MM.1S (cell line): ENCODE data around the gene SPATA25.
"Not testable (repeated sequence)": the region's sequence is repeated elsewhere in the genome, so short reads cannot be mapped to it uniquely, and the experiment has no call there.

Experiments used
- DNase-seq: peaks from one replicate; pipeline ENCODE4 v3.0.0-alpha.2; 2015
- H2AFZ ChIP-seq: fragments of 300-600 bp; sonication (generic); 2 replicates; pipeline ENCODE4 v1.6.0; 2016; ENCODE audit warnings: antibody characterized with exemption, low read length
- H3F3A ChIP-seq: fragments of 300-600 bp; sonication (generic); 2 replicates; pipeline ENCODE4 v1.6.1; 2016; ENCODE audit warnings: mild to moderate bottlenecking, antibody characterized with exemption, low read length, moderate library complexity, mixed read lengths; ENCODE audit not compliant: insufficient read depth
- H3K27ac ChIP-seq: fragments of 300-600 bp; sonication (generic); 2 replicates; pipeline ENCODE4 v1.5.1; 2016; ENCODE audit warnings: mild to moderate bottlenecking, low read length
- H3K27me3 ChIP-seq: fragments of 300-600 bp; sonication (generic); replicated peaks from 2 replicates; pipeline ENCODE4 v1.6.0; 2016; ENCODE audit warnings: low read length; ENCODE audit not compliant: insufficient read depth
- H3K36me3 ChIP-seq: fragments of 300-600 bp; sonication (generic); replicated peaks from 2 replicates; pipeline ENCODE4 v1.6.1; 2016; ENCODE audit warnings: mild to moderate bottlenecking, low read length, mixed read lengths; ENCODE audit not compliant: insufficient read depth
- H3K4me1 ChIP-seq: fragments of 300-600 bp; sonication (generic); 2 replicates; pipeline ENCODE4 v1.6.1; 2016; ENCODE audit warnings: low read length, mixed read lengths
- H3K4me2 ChIP-seq: fragments of 300-600 bp; sonication (generic); 2 replicates; pipeline ENCODE4 v1.6.0; 2016; ENCODE audit warnings: low read depth, low read length
- H3K4me3 ChIP-seq: fragments of 300-600 bp; sonication (generic); 2 replicates; pipeline ENCODE4 v1.5.1; 2016; ENCODE audit warnings: low read length, mixed read lengths
- H3K79me2 ChIP-seq: fragments of 300-600 bp; sonication (generic); 2 replicates; pipeline ENCODE4 v1.6.1; 2016; ENCODE audit warnings: mixed run types, low read length, mixed read lengths
- H3K9ac ChIP-seq: fragments of 300-600 bp; sonication (generic); 2 replicates; pipeline ENCODE4 v1.6.1; 2016; ENCODE audit warnings: low read length, mixed read lengths
- H3K9me2 ChIP-seq: fragments of 300-600 bp; sonication (generic); replicated peaks from 2 replicates; pipeline ENCODE4 v1.6.1; 2016; ENCODE audit warnings: mild to moderate bottlenecking, low read length, mixed read lengths; ENCODE audit not compliant: insufficient read depth
- H3K9me3 ChIP-seq: fragments of 300-600 bp; sonication (generic); replicated peaks from 2 replicates; pipeline ENCODE4 v1.6.1; 2016; ENCODE audit warnings: mild to moderate bottlenecking, low read length, mixed read lengths; ENCODE audit not compliant: insufficient read depth
- H4K20me1 ChIP-seq: fragments of 300-600 bp; sonication (generic); 2 replicates; pipeline ENCODE4 v1.6.1; 2016; ENCODE audit warnings: mild to moderate bottlenecking, low read length, moderate library complexity, mixed read lengths; ENCODE audit not compliant: insufficient read depth
- EZH2 ChIP-seq: fragments of 300-600 bp; sonication (generic); optimal IDR thresholded peaks from 2 replicates; pipeline ENCODE3; 2017; ENCODE audit warnings: low read depth, mild to moderate bottlenecking, antibody characterized with exemption, low read length, mixed read lengths
- EZH2phosphoT487 ChIP-seq: fragments of 300-600 bp; sonication (generic); IDR thresholded peaks from 2 replicates; pipeline ENCODE4 v1.6.1; 2018; ENCODE audit warnings: antibody characterized with exemption, low read length
- TF ChIP-seq, protein P1 (sequence below): fragments of 300-600 bp; sonication (generic); IDR thresholded peaks from 2 replicates; pipeline ENCODE4 v1.5.1; 2016; ENCODE audit warnings: antibody characterized with exemption, low read length, mixed read lengths

Gene SPATA25

GRCh38 chr20:45905505-45906079 is 18.2 kb upstream of the SPATA25 start:
- Histone ChIP-seq H3K4me1 (no peaks in the 10 kb centered on the region), H3K9ac (no peak overlapping the region), H3K27ac (no peak overlapping the region), H2AFZ (no peak overlapping the region), H3K79me2 (no peaks in the 10 kb centered on the region), H3K9me2 (no peaks in the 10 kb centered on the region), H3K4me3 (no peak overlapping the region), H3F3A (no peaks in the 10 kb centered on the region), H4K20me1 (no peaks in the 10 kb centered on the region), H3K36me3 (no peaks in the 10 kb centered on the region), H3K27me3 (no peaks in the 10 kb centered on the region), H3K9me3 (no peaks in the 10 kb centered on the region), H3K4me2 (no peak overlapping the region)
- no peak for DNase-seq
- TF ChIP-seq, protein P1, sequence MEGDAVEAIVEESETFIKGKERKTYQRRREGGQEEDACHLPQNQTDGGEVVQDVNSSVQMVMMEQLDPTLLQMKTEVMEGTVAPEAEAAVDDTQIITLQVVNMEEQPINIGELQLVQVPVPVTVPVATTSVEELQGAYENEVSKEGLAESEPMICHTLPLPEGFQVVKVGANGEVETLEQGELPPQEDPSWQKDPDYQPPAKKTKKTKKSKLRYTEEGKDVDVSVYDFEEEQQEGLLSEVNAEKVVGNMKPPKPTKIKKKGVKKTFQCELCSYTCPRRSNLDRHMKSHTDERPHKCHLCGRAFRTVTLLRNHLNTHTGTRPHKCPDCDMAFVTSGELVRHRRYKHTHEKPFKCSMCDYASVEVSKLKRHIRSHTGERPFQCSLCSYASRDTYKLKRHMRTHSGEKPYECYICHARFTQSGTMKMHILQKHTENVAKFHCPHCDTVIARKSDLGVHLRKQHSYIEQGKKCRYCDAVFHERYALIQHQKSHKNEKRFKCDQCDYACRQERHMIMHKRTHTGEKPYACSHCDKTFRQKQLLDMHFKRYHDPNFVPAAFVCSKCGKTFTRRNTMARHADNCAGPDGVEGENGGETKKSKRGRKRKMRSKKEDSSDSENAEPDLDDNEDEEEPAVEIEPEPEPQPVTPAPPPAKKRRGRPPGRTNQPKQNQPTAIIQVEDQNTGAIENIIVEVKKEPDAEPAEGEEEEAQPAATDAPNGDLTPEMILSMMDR, result no peak
- TF ChIP-seq EZH2, result no peak
- no peak for TF ChIP-seq EZH2phosphoT487

- Histone ChIP-seq H3K9ac (no peak overlapping the region), H2AFZ (no peak overlapping the region), H3F3A (no peaks in the 10 kb centered on the region), H4K20me1 (no peaks in the 10 kb centered on the region), H3K27ac (no peak overlapping the region), H3K4me1 (no peaks in the 10 kb centered on the region), H3K79me2 (no peaks in the 10 kb centered on the region), H3K36me3 (no peaks in the 10 kb centered on the region), H3K9me2 (no peaks in the 10 kb centered on the region), H3K4me2 (no peak overlapping the region), H3K4me3 (no peak overlapping the region), H3K27me3 (no peaks in the 10 kb centered on the region), H3K9me3 (no peaks in the 10 kb centered on the region)
- DNase-seq, result no peak
- TF ChIP-seq EZH2 (no peak), EZH2phosphoT487 (no peak)
- TF ChIP-seq, protein P1, result no peak
Measured at GRCh38 chr20:45904583-45905504, 17.4 kb upstream of the SPATA25 start.

DNA sequence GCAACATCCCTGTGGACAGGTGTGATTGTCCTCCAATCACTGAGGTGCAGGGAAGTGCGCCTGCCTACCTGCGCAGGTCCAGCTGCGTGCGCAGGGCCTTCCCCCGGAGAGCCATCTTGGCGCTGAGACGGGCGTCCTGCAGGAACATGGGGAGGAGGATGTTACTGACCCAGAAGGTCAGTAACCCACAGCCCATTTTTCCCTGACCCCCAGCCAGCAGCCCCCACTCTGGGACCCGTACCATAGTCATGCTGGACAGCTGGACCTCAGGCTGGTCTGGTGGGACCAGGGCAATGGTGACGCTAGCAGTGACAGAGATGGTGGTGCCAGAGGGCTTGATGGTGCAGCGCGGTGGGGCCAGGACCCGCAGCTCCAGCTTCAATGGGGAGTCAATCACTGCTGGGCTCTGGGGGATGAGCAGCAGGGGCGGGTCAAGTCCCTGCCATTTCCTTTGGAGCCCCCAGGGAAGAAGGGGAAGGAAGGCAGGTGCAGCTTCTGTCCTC is 14.8 kb upstream of the SPATA25 start:
- Histone ChIP-seq H3K4me1 (no peaks in the 10 kb centered on the region), H3K27me3 (no peaks in the 10 kb centered on the region), H3F3A (no peaks in the 10 kb centered on the region), H3K4me3 (no peak overlapping the region), H3K9me3 (no peaks in the 10 kb centered on the region), H3K9ac (no peak overlapping the region), H2AFZ (no peak overlapping the region), H3K9me2 (no peaks in the 10 kb centered on the region), H3K27ac (no peak overlapping the region), H3K4me2 (no peak overlapping the region), H3K79me2 (no peaks in the 10 kb centered on the region), H4K20me1 (no peaks in the 10 kb centered on the region), H3K36me3 (no peaks in the 10 kb centered on the region)
- DNase-seq, result no peak
- no peak for TF ChIP-seq EZH2
- no peak for TF ChIP-seq EZH2phosphoT487
- TF ChIP-seq, protein P1, result no peak

- H4K20me1 ChIP-seq, H3K9me3 ChIP-seq, H2AFZ ChIP-seq, H3K9me2 ChIP-seq, H3K4me1 ChIP-seq, H3K27me3 ChIP-seq, H3F3A ChIP-seq, H3K4me3 ChIP-seq, H3K36me3 ChIP-seq, H3K9ac ChIP-seq, H3K79me2 ChIP-seq, H3K4me2 ChIP-seq, DNase-seq, H3K27ac ChIP-seq: not testable (repeated sequence)
Measured at GRCh38 chr20:45901332-45901731, 13.9 kb upstream of the SPATA25 start.
